Measurements from ENCODE around the gene SAC3D1.
A peak's percentile ranks its signal among the peaks of the same experiment; 100 is the strongest.
"Not testable (repeated sequence)": the region's sequence is repeated elsewhere in the genome, so short reads cannot be mapped to it uniquely, and the experiment has no call there.

SAC3D1 gene

GRCh38 chr11:65040847-65041622 is at the start of gene SAC3D1:
Gene SAC3D1 (plus strand): TSS chr11:65041210. CDS start chr11:65041293, 83 bp downstream.
- peak; percentile 96 for DNase-seq (ENCODE audit: low spot score)

- no peak for DNase-seq (ENCODE audit: low spot score)
These were observed 46.7 kb upstream of the SAC3D1 start for GRCh38 chr11:64994318-64994717.

DNA sequence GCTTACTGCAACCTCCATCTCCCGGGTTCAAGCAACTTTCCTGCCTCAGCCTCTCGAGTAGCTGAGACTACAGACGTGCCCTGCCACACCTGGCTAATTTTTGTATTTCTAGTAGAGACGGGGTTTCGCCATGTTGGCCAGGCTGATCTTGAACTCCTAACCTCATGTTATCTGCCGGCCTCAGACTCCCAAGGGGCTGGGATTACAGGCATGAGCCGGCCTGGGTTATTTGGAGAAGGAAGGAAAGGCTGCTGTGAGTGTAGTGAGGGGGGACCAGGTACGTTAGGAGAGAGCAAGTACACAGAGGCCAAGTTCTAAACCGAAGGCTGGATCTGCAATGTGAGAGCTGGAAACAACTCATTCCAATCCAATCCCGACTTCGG is 44.7 kb upstream of the SAC3D1 start:
- peak; percentile 15 for DNase-seq (ENCODE audit: low spot score)

DNA sequence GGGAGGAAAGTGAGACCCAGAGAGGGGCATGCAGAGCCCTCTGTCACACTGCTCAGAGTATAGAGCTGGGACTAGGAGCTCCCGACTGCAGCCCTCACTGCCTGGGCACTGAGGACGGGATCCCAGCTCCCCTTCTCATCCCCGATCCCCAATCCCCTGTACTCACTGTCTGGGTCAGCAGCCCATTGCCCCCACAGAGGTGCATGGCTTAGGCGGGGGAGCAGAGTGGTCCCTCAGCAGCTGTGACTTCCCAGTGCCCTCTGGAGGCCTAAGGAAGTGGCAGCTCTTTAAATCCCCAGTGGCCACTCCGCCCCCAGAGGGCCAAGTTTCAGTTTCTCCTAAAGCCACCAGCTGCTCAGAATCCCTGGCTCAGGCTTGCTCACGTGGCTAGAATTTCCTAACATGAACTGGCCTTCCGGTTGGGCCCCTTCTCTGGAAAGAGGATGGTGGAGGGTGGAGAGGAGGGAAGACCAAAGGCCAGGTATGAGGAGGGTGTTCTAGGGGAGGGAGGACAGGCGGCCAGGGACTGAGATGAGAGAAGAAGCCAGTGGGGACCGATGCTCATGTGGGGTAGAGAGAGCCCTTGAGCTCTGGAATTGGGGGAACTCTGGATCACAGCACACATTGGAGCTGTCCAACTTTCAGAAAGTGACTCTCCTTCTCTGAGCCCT is 44.2 kb upstream of the SAC3D1 start, which contains the start of gene BATF2:
BATF2 (minus strand) TSS at position 262 of the 671 bp plus-strand sequence; CDS start at position 205, 57 bp downstream.
- DNase-seq (ENCODE audit: low spot score), result peak; percentile 89

DNA sequence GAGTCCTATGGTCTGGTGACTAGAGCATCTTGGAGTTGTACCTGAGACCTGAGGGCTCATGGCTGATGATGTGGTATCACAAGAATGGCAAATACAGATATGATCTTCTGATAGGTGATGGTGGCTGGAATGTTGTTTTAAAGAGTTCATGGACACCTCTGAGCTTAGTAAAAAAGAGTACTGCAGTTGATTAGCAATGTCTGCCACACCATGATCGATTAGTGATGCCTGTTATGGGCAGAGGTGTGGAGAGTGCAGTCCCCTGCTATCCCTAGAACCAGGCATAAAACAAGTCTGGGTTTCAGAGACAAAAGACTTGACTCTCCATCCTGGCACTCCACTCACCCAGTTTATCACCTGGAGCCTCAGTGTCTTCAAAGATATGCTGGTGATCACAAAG is 42.9 kb upstream of the SAC3D1 start:
- no peak for DNase-seq (ENCODE audit: low spot score)

DNA sequence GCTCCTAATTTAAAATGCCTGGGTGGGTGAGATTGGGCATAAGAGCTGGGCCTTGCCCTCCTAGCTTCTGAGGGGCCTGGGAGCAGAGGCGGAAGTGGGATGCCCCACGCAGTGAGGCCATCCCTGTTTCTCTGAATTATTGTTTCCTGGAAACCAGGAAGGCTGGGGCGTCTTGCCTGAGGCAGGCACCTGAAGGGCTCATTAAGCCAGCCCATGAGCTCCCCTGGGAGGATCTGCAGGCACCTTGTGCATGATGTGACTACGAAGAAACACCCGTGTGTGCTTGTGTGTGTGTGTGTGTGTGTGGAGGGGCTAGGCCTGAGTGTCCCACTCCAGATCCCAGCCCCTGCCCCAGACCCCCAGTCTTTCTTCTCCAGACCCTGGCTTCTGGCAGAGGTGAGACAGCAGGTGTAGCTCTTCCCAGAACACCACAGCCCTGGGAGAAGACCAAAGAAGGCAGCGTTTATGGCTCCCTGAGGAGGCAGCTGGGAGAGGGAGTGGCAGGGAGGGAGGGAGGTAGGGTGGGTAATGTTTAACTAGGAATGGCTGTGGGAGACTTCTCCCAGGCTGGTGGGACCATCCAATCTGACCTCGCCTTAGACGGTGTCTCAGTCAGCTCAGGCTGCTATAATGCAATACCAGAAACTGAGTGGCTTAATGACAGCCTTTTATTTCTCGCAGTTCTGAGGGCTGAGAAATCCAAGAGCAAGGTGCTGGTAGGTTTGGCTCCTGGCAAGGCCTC is 42.1 kb upstream of the SAC3D1 start:
- DNase-seq (ENCODE audit: low spot score), result no peak

- no peak for DNase-seq (ENCODE audit: low spot score)
These were observed 41.5 kb upstream of the SAC3D1 start for GRCh38 chr11:64999478-64999877.

GRCh38 chr11:65002706-65003105 is 38.3 kb upstream of the SAC3D1 start:
- no peak for DNase-seq (ENCODE audit: low spot score)

GRCh38 chr11:65003282-65003681 is 37.7 kb upstream of the SAC3D1 start:
- peak; percentile 51 for DNase-seq (ENCODE audit: low spot score)

GRCh38 chr11:65003968-65004367 is 37.0 kb upstream of the SAC3D1 start:
- DNase-seq (ENCODE audit: low spot score), result not testable (repeated sequence)

- DNase-seq (ENCODE audit: low spot score), result no peak
These were observed 33.0 kb upstream of the SAC3D1 start for GRCh38 chr11:65008016-65008415.

DNA sequence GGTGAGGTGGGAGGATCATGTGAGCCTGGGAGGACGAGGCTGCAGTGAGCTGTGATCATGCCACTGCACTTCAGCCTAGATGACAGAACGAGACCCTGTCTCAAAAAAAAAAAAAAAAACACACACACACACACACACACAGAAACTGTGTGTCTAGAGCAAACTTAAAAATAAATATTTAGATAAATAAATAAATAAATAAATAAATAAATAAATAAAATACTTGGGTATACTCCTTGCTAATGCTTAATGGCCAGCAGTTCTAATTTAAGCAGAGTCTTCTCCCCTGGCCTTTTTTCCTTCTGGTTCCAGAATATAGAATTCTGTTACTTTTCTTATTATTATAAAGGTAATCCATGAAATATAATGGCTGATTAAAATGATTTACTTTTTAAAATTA is 32.1 kb upstream of the SAC3D1 start:
- DNase-seq (ENCODE audit: low spot score), result no peak

DNA sequence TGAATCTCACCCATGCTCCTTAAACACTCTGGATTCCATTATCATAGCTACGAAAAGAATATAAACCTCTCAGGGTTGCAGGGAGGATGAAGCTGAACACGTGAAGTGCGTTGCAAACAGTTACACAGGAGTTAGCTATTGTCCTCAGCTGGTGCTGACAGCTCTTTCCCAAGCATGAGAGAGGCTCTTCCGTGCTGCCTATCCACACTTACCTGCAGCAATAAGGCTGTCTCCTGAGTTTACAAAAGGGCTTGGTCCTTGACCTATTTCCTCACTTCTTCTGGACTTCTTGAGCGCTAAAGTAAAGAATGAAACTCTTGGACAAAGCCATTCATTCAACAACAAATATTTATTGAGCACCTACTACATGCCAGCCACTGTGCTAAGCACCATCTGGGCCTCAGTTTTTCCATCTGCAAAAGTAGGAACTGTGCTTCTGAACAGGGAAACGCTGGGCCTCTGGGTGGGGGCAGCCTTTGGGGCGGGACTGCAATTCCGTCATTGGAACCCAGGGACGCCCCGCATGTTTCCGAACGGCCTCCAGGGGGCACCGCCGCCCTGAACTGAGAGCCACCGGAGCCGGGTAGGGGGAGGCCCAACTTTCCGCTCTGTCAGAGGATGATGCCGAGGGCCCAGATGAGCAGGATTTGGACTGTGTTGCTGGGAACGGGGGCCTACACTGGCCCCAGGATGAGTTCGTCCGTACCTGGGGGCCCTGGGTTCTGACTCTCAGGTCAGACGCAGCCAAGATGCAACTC is 27.7 kb upstream of the SAC3D1 start:
- DNase-seq (ENCODE audit: low spot score), result peak; percentile 94

DNA sequence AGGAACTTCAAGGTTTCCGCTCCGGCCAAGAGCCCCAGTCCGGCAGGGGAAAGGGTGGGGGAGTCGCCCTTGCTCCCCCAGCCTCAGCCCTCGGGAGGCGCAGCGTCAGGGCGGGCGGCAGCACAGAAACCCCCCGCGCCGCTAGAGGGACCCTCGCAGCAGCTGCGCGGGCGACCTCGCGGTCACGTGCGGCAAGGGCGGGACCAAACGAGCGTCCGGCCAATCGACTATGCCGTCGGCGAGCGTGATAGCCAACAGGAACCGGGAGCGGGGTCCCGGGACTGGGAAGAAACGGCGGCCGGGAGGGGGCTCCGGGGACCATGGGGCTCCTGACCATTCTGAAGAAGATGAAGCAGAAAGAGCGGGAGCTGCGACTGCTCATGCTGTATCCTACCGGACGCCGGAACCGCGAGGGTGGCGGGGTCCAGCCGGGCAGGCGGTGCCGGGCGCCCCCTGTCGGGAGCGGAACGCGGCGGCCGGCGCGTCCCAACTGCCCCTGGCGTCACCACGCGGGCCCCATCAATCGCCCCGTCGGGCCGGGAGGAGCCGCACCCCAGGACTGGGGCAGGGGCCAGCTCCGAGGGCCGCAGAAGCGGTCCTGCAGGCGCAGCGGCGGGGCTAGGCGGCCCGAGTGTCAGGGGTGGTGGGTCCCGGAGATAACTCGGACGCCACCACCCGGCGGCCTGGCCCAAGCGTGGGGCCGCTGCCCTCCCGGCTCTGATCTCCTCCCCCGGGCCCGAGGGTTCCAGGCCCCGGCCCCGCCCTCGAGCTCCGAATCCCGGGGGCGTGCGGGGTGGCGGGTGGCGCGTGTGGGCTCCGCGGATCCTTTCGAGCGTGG is 26.9 kb upstream of the SAC3D1 start, which contains the start of gene ARL2:
ARL2 (plus strand) TSS at position 273 of the 838 bp plus-strand sequence; CDS start at position 321, 48 bp downstream.
- DNase-seq (ENCODE audit: low spot score), result peak; percentile 90

GRCh38 chr11:65014726-65015227 is 26.2 kb upstream of the SAC3D1 start:
- DNase-seq (ENCODE audit: low spot score), result no peak

DNA sequence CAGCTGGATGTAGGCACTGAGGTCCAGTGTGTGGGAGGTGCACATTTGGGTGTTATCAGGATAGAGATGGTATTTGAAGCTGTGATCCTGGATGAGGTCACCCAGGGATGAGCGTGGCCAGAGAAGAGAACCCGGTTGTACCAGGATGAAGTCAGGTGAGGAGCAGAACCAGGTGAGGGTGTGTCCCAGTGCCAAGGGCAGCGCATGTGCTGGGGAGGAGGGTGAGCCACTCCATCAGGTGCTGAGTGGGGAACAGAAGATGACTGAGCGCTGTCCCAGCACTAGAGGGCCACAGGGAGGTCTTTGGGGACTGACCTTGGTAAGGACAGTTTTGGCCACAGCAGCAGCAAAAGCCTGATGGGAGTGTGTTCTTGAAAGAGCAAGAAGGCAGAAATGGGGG is 24.3 kb upstream of the SAC3D1 start:
- no peak for DNase-seq (ENCODE audit: low spot score)

GRCh38 chr11:65017937-65018336 is 23.1 kb upstream of the SAC3D1 start:
- no peak for DNase-seq (ENCODE audit: low spot score)

- no peak for DNase-seq (ENCODE audit: low spot score)
These were observed 21.2 kb upstream of the SAC3D1 start for GRCh38 chr11:65019824-65020223.

DNA sequence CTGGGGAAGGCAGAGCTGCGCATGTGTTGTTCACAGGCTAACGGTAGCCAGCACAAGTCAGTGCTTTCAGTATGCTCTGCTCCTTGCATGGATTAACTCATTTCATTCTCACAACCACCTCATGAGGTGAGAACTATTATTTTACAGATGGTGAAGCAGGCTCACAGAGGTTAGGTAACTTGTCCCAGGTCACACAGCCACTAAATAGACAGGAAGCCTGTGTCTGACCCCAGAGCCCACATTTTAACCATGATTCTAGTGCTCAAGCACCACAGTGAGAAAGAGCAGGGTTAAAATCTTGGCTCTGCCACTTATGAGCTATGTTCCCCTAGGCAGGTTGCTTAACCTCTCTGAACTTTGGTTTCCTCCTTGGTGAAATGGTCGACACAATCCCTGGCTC is 20.0 kb upstream of the SAC3D1 start:
- no peak for DNase-seq (ENCODE audit: low spot score)

DNA sequence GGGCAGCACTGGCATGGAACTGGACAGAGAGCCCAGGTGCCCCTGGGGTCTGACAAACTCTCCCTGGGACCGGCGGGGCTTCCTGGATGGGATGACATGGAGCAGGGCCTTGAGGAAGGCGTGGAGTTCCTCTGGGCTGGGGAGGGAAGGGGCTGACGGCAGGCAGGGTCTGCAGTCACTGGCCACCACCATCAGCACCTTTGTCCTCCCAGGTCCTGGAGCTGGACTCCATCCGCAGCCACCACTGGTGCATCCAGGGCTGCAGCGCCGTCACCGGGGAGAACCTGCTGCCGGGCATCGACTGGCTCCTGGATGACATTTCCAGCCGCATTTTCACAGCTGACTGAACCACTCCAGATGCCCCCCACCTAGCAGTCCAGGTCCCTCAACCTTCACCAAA is 19.5 kb upstream of the SAC3D1 start:
- DNase-seq (ENCODE audit: low spot score), result no peak

DNA sequence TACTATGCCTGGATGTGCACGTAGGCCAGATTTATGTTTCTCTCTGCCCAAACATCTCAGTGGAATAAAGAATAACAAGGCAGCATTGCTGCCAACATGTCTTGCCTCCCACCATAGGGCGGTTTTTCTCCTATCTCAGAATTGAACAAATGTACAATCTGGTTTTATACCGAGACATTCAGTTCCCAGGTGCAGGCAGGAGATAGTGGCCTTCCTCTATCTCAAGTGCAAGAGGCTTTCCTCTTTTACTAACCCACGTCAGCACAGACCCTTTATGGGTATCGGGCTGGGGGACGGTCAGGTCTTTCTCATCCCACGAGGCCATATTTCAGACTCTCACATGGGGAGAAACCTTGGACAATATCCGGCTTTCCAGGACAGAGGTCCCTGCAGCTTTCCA is 17.5 kb upstream of the SAC3D1 start:
- DNase-seq (ENCODE audit: low spot score), result not testable (repeated sequence)
